ENCODE data around the gene SFTPD. TPM values are rescaled to one million over a fixed set of nuclear protein-coding genes. Genes with fewer than 3 reads are reported as not detected.

Gene SFTPD
- total RNA-seq, 1 experiment from 2014 or later: 0.24 TPM

- no peaks in the 10 kb centered on the region for H3K9me3 ChIP-seq (ENCODE audit: control insufficient read depth, low read depth, low read length)
- H4K8ac ChIP-seq (replicated peaks; ENCODE audit: insufficient read length, low read depth, low read length): no peak overlapping the region
- DNase-seq: no peak
- H2BK5ac ChIP-seq (ENCODE audit: insufficient read length, low read length): no peak overlapping the region
- H3T11ph ChIP-seq (ENCODE audit: low read length): no peak overlapping the region
- no peak overlapping the region for H2BK120ac ChIP-seq (ENCODE audit: low read depth, low read length, poor library complexity, severe bottlenecking)
- no peak overlapping the region for H3K27ac ChIP-seq (ENCODE audit: insufficient read length, low read depth, low read length)
- H3K4me1 ChIP-seq (ENCODE audit: insufficient read depth, low read length): no peaks in the 10 kb centered on the region
- Mint-ChIP-seq H3K27ac (no peak overlapping the region), H3K4me3 (no peak overlapping the region), H3K4me1 (peaks cover 3 to 4% of the 10 kb centered on the region in 2 experiments; a peak in 3 of 4 replicates), H3K9me3 (no peaks in the 10 kb centered on the region; a peak in 1 of 5 replicates), H3K27me3 (ENCODE audit: low read depth) (peaks cover 10% of the 10 kb centered on the region), H3K36me3 (ENCODE audit: insufficient read depth in 1 of 3, low read depth in 3 of 3) (no peaks in the 10 kb centered on the region)
- no peak overlapping the region for H2BK15ac ChIP-seq (ENCODE audit: low read depth, low read length)
- H4K91ac ChIP-seq (ENCODE audit: insufficient read length, low read depth, low read length): no peak overlapping the region
- no peak overlapping the region for H4K5ac ChIP-seq (ENCODE audit: insufficient read length, low read depth, low read length)
- H2AFZ ChIP-seq (ENCODE audit: low read length): no peak overlapping the region
- H2BK20ac ChIP-seq (ENCODE audit: low read depth, low read length, poor library complexity, severe bottlenecking): no peak overlapping the region
- WGBS (ENCODE audit: extremely low coverage, insufficient read length, low lambda C conversion rate): no CpG with 5 or more reads among the region's 2 CpGs
- H3K18ac ChIP-seq (ENCODE audit: insufficient read length, low read depth, low read length): no peak overlapping the region
- no peak overlapping the region for H2AK5ac ChIP-seq (ENCODE audit: insufficient read length, low read length)
- H3K79me1 ChIP-seq (ENCODE audit: insufficient read depth, low read depth, low read length, poor library complexity, severe bottlenecking): no peaks in the 10 kb centered on the region
- no peak overlapping the region for H3K4me2 ChIP-seq (ENCODE audit: insufficient read depth, insufficient read length, low read length)
- H4K20me1 ChIP-seq (ENCODE audit: control insufficient read depth, insufficient read depth, insufficient read length): no peaks in the 10 kb centered on the region
- H3K79me2 ChIP-seq (ENCODE audit: insufficient read depth, low read length): no peaks in the 10 kb centered on the region
- no peaks in the 10 kb centered on the region for H3K23me2 ChIP-seq (ENCODE audit: insufficient read length, low read depth, low read length, poor library complexity, severe bottlenecking)
- no peak overlapping the region for H3K14ac ChIP-seq (ENCODE audit: insufficient read depth, low read length)
- no peak for TF ChIP-seq CTCF (conservative IDR thresholded peaks at IDR 0.05)
- no peak overlapping the region for H3K9ac ChIP-seq (ENCODE audit: extremely low read depth, insufficient read length, low read length)
- H3K23ac ChIP-seq (ENCODE audit: insufficient read length, low read depth, low read length): no peak overlapping the region
- H3K27me3 ChIP-seq (ENCODE audit: insufficient read depth, low read length): no peaks in the 10 kb centered on the region
- H3K4ac ChIP-seq (ENCODE audit: low read depth, low read length): no peak overlapping the region
- no peak overlapping the region for H2BK12ac ChIP-seq (ENCODE audit: insufficient read length, low read depth, low read length)
- H3K56ac ChIP-seq (ENCODE audit: insufficient read length, low read depth, low read length): no peak overlapping the region
Measured at GRCh38 chr10:79939969-79940368, 8.9 kb downstream of the SFTPD start.
